Body of pancreas (tissue), 4 donors: ENCODE results near the gene TRPM6. TPM values are rescaled to one million over a fixed set of nuclear protein-coding genes. Genes with fewer than 3 reads are reported as not detected.

Experiments used
- ATAC-seq: fragments of 150-250 bp; one replicate; pipeline ENCODE4 v1.9.1; 2016
- DNase-seq, 4 donors: peaks; one replicate each; pipeline ENCODE4 v3.0.0-alpha.2; 2019
- H3K27ac ChIP-seq, 4 donors: fragments of 200-600 bp; sonication (generic); 1 replicate in 3 of 4; 2 replicates in 1 of 4; pipeline versions ENCODE4 v1.5.1 to v1.6.1; 2016 to 2019; ENCODE audit warnings: mild to moderate bottlenecking in 1 of 4, mixed read lengths in 1 of 4, moderate library complexity in 1 of 4
- H3K27me3 ChIP-seq, 2 donors: fragments of 200-600 bp; sonication (generic); one replicate each; pipeline ENCODE4 v1.6.0; 2016; ENCODE audit warnings: mild to moderate bottlenecking in 1 of 2
- H3K36me3 ChIP-seq, 2 donors: fragments of 200-600 bp; sonication (generic); replicated peaks in 1 of 2; 2 replicates each; pipeline ENCODE4 v1.5.1; 2016; ENCODE audit warnings: low read depth in 2 of 2; ENCODE audit not compliant: insufficient read depth in 1 of 2
- H3K4me1 ChIP-seq: fragments of 200-600 bp; sonication (generic); one replicate; pipeline ENCODE4 v1.6.0; 2016
- H3K4me3 ChIP-seq, 2 donors: fragments of 200-600 bp; sonication (generic); 1 replicate in 1 of 2; 2 replicates in 1 of 2; pipeline ENCODE4 v1.5.1; 2016 to 2019
- H3K9me3 ChIP-seq, 3 donors: fragments of 200-600 bp; sonication (generic); 1 replicate in 2 of 3; 2 replicates in 1 of 3; pipeline ENCODE4 v1.5.1; 2016
- POLR2A ChIP-seq, 3 donors: fragments of 450-650 bp; IDR thresholded peaks; one replicate each; pipeline ENCODE4 v1.6.1; 2016; ENCODE audit warnings: antibody characterized with exemption in 3 of 3, mild to moderate bottlenecking in 2 of 3
- WGBS, 2 donors: methylation state at CpG; one replicate each; pipeline ENCODE4 v1.1.5; 2017; 5-methylcytosine and 5-hydroxymethylcytosine counted together
- intact Hi-C: fragments of 100-400 bp; cut with DNase I; formaldehyde crosslinking; loops from one replicate; pipeline ENCODE4 v1.15.1; 2023
- total RNA-seq, 2 donors: library from RNA; depleted of rRNA; stranded (reverse); fragments of >200 nt; gene quantifications; one replicate each; pipeline ENCODE4 v1.1.0, GENCODE V29; 2016
- TF ChIP-seq, protein P1 (sequence below), 7 experiments: fragments of 450-650 bp in 4 of 7; fragments of 200-600 bp in 3 of 7; sonication (generic) in 3 of 7; IDR thresholded peaks; one replicate each; pipeline ENCODE4 v1.5.1; 2016 to 2019; ENCODE audit warnings: antibody characterized with exemption in 7 of 7

The TRPM6 gene
- total RNA-seq, 2 donors from 2014 or later: under 0.01 to 0.33 TPM

DNA sequence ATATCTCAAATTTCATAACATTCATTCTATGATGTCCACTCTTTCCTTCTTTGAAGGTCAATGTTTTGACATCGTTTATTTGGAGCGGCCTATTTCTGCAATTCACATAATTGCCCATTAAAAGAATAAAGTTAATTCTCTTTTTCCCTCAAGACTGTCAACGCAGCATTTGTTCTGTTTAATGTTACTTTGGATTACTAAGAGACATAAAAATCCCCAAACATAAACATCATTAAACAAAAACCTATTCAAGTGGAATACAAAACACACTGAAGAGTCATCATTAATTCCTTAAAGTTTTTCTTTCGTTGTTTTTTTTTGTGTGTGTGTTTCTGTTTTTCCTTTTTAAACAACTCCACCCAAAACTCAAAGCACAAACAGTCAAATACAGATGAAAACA is 151.1 kb downstream of the TRPM6 start:
- Histone ChIP-seq H3K27ac (no peak overlapping the region), H3K36me3 (no peaks in the 10 kb centered on the region), H3K9me3 (no peaks in the 10 kb centered on the region), H3K4me1 (no peaks in the 10 kb centered on the region), H3K27me3 (no peaks in the 10 kb centered on the region), H3K4me3 (no peak overlapping the region)
- intact Hi-C loops: no loop called here
- WGBS, 2 donors: 75 to 76% methylated on average over 4 of the region's 4 CpGs
- DNase-seq: no peak
- no peak for ATAC-seq
- no peak for TF ChIP-seq POLR2A (IDR thresholded peaks at IDR 0.05)
- TF ChIP-seq, protein P1, sequence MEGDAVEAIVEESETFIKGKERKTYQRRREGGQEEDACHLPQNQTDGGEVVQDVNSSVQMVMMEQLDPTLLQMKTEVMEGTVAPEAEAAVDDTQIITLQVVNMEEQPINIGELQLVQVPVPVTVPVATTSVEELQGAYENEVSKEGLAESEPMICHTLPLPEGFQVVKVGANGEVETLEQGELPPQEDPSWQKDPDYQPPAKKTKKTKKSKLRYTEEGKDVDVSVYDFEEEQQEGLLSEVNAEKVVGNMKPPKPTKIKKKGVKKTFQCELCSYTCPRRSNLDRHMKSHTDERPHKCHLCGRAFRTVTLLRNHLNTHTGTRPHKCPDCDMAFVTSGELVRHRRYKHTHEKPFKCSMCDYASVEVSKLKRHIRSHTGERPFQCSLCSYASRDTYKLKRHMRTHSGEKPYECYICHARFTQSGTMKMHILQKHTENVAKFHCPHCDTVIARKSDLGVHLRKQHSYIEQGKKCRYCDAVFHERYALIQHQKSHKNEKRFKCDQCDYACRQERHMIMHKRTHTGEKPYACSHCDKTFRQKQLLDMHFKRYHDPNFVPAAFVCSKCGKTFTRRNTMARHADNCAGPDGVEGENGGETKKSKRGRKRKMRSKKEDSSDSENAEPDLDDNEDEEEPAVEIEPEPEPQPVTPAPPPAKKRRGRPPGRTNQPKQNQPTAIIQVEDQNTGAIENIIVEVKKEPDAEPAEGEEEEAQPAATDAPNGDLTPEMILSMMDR (IDR thresholded peaks at IDR 0.05): no peak

DNA sequence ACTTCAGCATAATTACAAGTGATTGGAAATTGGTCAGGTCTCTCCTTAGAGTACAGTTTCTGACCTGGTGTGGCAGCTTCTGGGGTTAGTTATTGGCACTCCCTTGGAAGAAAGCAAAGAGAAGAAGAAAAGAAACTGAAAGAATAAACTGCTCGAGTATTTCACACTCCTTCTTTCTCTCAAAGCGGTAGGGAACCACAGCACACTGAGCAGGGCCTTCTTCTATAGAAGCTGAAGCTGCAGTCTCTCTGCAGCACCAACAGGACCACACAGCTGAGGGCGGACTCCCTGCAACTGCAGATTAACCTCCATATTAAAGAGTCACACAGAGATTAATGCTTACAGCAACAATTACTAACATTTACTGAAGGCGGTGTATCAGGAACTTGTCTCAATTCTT is 152.0 kb downstream of the TRPM6 start:
- ATAC-seq (no peak), DNase-seq (no peak)
- 68 to 84% methylated on average over 4 of the region's 4 CpGs for WGBS, 2 donors
- Histone ChIP-seq H3K36me3 (no peaks in the 10 kb centered on the region), H3K9me3 (no peaks in the 10 kb centered on the region), H3K4me1 (no peaks in the 10 kb centered on the region), H3K4me3 (no peak overlapping the region), H3K27ac (no peak overlapping the region), H3K27me3 (no peaks in the 10 kb centered on the region)
- TF ChIP-seq, protein P1 (IDR thresholded peaks at IDR 0.05): no peak
- no peak for TF ChIP-seq POLR2A (IDR thresholded peaks at IDR 0.05)
- intact Hi-C loops: no loop called here

DNA sequence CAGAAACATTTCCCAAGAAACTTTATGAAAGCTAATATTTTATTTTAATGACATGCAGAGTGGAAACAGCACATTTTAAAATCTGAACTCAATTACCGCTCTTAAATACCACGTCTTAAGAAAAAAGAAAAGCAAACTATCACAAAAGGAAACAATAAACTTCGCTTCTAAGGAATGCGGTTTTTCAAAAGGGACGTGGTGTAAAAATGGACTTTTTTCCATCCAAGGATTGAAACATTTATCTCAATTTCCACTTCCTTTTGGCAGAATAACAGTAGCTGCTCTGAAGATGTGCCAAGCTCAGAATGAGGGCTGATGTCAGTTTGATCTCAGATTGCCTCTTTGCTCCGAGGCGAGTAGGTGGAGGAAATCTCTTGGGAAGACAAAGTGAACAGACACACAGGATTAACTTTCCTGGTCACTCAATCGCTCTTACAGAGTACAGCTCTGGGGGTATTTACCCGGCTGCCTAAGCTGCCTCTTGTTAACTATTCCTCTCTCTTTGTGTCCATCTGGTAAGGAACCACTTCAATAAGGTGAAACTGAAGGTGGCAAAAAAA is 158.5 kb downstream of the TRPM6 start:
- ATAC-seq (no peak), DNase-seq (no peak)
- Histone ChIP-seq H3K36me3 (no peaks in the 10 kb centered on the region), H3K9me3 (no peaks in the 10 kb centered on the region), H3K4me3 (no peak overlapping the region), H3K27ac (no peak overlapping the region), H3K27me3 (no peaks in the 10 kb centered on the region), H3K4me1 (no peaks in the 10 kb centered on the region)
- TF ChIP-seq, protein P1 (IDR thresholded peaks at IDR 0.05): no peak
- no peak for TF ChIP-seq POLR2A (IDR thresholded peaks at IDR 0.05)
- WGBS, 2 donors: 47 to 53% methylated on average over 9 of the region's 9 CpGs
- intact Hi-C loops: no loop called here

DNA sequence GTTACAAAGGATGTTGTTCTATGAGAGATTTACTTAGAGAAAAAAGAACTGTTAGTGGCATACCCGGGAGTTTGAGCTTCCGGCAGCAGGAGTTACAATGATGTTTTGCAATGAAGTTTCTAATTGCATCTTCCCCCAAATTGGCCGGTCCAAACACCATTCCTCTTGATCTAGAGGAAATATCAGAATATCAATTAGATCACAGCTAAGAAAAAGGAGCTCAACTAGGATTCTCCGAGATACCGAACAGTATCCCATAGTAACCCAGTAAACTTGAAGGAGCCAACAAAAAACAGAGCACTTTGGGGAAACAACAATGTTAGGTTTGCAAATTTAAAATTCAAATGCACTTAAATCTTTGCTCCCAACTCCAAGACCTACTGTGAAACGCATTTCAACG is 159.5 kb downstream of the TRPM6 start:
- TF ChIP-seq POLR2A (IDR thresholded peaks at IDR 0.05): no peak
- TF ChIP-seq, protein P1 (IDR thresholded peaks at IDR 0.05): no peak
- H3K4me1 ChIP-seq: no peaks in the 10 kb centered on the region
- H3K9me3 ChIP-seq: no peaks in the 10 kb centered on the region
- 66 to 68% methylated on average over 7 of the region's 7 CpGs for WGBS, 2 donors
- H3K27me3 ChIP-seq: no peaks in the 10 kb centered on the region
- H3K4me3 ChIP-seq: no peak overlapping the region
- no peak for DNase-seq
- intact Hi-C loops: no loop called here
- no peaks in the 10 kb centered on the region for H3K36me3 ChIP-seq
- no peak overlapping the region for H3K27ac ChIP-seq
- ATAC-seq: no peak

DNA sequence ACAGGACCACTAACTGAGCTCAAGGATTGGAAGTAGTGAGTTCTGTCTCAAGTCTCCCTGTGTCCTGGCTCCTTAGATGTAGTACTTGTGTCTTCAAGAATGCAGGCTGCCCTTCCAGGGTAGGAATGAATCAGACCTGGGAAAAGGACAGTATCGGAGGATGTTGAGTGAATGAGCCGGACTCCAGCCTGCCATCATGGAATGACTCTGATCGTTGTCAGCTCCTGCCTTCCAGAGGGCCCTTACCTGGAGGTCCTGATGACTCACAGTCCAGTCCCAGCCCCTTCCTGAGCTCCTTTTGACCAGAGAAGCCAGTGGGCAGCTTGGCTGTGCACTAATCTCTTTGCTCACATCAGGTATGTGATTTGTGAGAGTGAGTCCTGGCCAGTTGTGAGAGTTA is 161.1 kb downstream of the TRPM6 start:
- Histone ChIP-seq H3K27ac (no peak overlapping the region), H3K9me3 (no peaks in the 10 kb centered on the region), H3K27me3 (no peaks in the 10 kb centered on the region), H3K4me3 (no peak overlapping the region), H3K4me1 (no peaks in the 10 kb centered on the region), H3K36me3 (no peaks in the 10 kb centered on the region)
- WGBS, 2 donors: 89 to 95% methylated on average over 3 of the region's 3 CpGs
- no peak for TF ChIP-seq POLR2A (IDR thresholded peaks at IDR 0.05)
- TF ChIP-seq, protein P1 (IDR thresholded peaks at IDR 0.05): no peak
- intact Hi-C loops: no loop called here
- ATAC-seq: no peak
- DNase-seq: no peak
